Lower lobe of right lung (tissue), 2 donors: ENCODE measurements around the gene TTC31. TPM values are rescaled to one million over a fixed set of nuclear protein-coding genes. Genes with fewer than 3 reads are reported as not detected.
"Not testable (repeated sequence)": the region's sequence is repeated elsewhere in the genome, so short reads cannot be mapped to it uniquely, and the experiment has no call there.

ENCODE experiments used
- ATAC-seq, 2 donors: fragments of 200-7000 bp; cut with Tn5 transposase; one replicate each; pipeline ENCODE4 v1.9.1; 2020 to 2022; ENCODE audit warnings: mild to moderate bottlenecking in 2 of 2, moderate library complexity in 2 of 2
- DNase-seq: peaks from one replicate; pipeline ENCODE4 v3.0.0-alpha.2; 2020
- H3K27ac ChIP-seq: fragments of 200-600 bp; one replicate; pipeline ENCODE4 v1.8.0; 2022
- H3K27me3 ChIP-seq: fragments of 200-600 bp; one replicate; pipeline ENCODE4 v1.8.0; 2022; ENCODE audit warnings: low read depth
- H3K36me3 ChIP-seq: fragments of 200-600 bp; one replicate; pipeline ENCODE4 v1.8.0; 2022; ENCODE audit warnings: mild to moderate bottlenecking
- H3K4me1 ChIP-seq: fragments of 200-600 bp; one replicate; pipeline ENCODE4 v1.8.0; 2022
- H3K4me3 ChIP-seq: fragments of 200-600 bp; one replicate; pipeline ENCODE4 v1.8.0; 2022; ENCODE audit warnings: mild to moderate bottlenecking
- H3K9me3 ChIP-seq: fragments of 200-600 bp; one replicate; pipeline ENCODE4 v1.8.0; 2022
- intact Hi-C: fragments of 100-400 bp; cut with DNase I; formaldehyde crosslinking; loops from one replicate; pipeline ENCODE4 v1.11.0; 2022
- total RNA-seq: library from RNA; stranded (reverse); fragmentation: NEBNext Ultra II Directional; extraction: Animal tissue kit (Norgen Biotek cat#: 25700); gene quantifications from one replicate; pipeline ENCODE4 v1.2.1, GENCODE V29; 2021
- TF ChIP-seq, protein P1 (sequence below): fragments of 200-600 bp; IDR thresholded peaks from one replicate; pipeline ENCODE4 v1.8.0; 2022; ENCODE audit warnings: antibody characterized with exemption, mild to moderate bottlenecking
- donor health status: DM: no; HTN: yes; CAD: no; lungs with severe emphysema.

Gene TTC31
- total RNA-seq, 1 donor from 2014 or later: 23.0 TPM

DNA sequence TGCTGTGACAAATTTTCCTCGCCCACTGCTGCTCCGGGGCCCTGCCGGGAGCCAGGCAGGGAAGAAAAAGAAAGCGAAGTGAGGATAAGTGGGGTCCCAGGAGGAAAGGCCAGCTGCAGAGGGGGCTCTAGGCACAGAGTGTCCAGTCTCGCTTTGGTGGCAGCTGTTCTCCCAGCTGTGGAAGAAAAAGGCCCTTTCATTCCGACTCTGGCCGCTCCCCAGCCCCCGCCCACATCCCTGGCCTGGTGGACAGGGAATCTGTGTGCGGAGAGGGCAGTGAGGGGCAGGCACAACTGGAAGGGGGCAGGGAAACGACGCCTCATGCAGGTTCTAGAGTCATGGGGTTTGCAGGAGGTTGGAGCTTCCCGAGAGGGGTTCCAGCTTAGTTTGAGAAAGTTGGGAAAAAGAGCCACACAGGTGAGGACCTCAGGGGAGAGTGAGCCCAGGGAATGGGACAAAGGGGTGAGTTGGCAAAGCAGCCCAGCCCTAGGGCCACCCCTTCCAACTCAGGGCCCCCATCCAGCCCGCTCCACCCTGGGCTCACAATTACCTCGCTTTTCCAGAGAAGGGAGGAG is 43.0 kb upstream of the TTC31 start:
- Histone ChIP-seq H3K4me3 (peak overlapping the region; percentile 64), H3K9me3 (no peaks in the 10 kb centered on the region), H3K4me1 (peaks cover 54% of the 10 kb centered on the region), H3K27me3 (peaks cover 17% of the 10 kb centered on the region), H3K27ac (peak overlapping the region; percentile 91), H3K36me3 (no peaks in the 10 kb centered on the region)
- TF ChIP-seq, protein P1, sequence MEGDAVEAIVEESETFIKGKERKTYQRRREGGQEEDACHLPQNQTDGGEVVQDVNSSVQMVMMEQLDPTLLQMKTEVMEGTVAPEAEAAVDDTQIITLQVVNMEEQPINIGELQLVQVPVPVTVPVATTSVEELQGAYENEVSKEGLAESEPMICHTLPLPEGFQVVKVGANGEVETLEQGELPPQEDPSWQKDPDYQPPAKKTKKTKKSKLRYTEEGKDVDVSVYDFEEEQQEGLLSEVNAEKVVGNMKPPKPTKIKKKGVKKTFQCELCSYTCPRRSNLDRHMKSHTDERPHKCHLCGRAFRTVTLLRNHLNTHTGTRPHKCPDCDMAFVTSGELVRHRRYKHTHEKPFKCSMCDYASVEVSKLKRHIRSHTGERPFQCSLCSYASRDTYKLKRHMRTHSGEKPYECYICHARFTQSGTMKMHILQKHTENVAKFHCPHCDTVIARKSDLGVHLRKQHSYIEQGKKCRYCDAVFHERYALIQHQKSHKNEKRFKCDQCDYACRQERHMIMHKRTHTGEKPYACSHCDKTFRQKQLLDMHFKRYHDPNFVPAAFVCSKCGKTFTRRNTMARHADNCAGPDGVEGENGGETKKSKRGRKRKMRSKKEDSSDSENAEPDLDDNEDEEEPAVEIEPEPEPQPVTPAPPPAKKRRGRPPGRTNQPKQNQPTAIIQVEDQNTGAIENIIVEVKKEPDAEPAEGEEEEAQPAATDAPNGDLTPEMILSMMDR: no peak
- intact Hi-C loops: no loop called here
- peak in 1 of 2 donors; percentile 7 for ATAC-seq
- no peak for DNase-seq

DNA sequence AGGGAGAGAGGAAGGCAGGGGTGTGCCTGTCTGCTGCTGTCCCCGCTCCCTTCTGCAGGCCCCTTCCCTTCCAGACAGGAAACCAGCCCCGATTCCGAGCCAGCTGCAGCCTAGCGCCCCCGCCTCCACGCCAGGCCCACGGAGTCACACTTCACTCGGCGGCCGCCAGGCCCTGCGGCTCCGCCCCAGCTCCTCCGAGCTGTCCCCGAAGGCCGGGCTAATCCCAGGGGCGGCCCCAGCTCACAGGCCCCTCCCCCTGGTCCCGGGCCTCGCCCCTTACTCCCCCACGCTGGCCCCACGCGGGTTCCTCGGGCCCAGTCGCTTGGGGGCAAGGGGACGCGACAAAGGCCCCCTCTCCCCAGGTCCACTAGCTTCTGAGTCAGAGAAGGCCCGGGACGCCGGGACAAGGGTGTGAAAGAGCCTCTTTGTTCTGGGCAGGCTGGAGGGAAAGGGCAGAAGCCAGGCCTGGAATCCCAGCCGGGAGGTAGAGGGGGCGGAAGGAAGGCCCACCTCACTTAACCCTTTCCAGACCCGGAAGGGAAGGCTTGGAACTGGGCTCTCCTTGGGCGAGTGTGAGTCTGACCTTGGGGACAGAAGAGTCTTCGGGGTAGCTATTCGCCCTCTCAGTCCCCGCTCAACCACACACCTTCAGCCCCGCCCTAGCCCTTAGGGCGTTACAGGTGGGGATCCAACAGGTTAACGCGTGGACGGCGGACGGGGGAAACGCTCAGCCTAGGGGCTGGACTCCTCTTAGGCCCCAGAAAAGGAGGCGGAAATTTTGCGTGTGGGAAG is 42.3 kb upstream of the TTC31 start:
- Histone ChIP-seq H3K4me1 (peaks cover 54% of the 10 kb centered on the region), H3K27ac (peak overlapping the region; percentile 91), H3K4me3 (peak overlapping the region; percentile 64), H3K27me3 (peaks cover 17% of the 10 kb centered on the region), H3K36me3 (no peaks in the 10 kb centered on the region), H3K9me3 (no peaks in the 10 kb centered on the region)
- DNase-seq: peak; percentile 87
- ATAC-seq: peak; percentile 93 to 94
- intact Hi-C loops: no loop called here
- TF ChIP-seq, protein P1: peak; percentile 28

DNA sequence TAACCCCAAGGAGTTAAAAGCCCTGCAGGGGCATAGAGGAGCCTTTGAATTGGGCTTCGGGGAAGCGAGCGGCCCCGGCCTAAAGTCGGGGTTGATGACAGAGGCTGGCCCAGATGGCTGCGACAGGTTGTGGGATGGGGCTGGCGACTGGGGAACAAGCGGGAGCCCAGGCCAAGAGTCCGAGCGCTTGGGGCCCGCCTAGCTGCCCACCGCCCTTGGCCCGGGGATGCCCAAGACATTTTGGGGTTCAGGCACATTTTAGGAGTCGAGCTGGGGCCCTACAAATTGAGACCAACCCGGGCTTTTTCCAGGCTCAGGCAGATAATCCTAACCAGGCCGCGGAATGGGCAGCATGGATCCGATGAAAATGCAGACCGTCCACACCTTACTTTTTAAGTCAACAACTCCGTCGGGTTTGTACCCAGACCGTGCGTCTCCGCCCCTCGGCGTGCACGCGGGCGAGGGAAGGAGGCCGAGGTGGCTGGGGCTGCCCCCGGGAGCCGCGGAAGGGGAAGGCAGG is 41.7 kb upstream of the TTC31 start:
- no peaks in the 10 kb centered on the region for H3K36me3 ChIP-seq
- peaks cover 54% of the 10 kb centered on the region for H3K4me1 ChIP-seq
- TF ChIP-seq, protein P1: no peak
- ATAC-seq (peak; percentile 47 to 60), DNase-seq (no peak)
- H3K9me3 ChIP-seq: no peaks in the 10 kb centered on the region
- peak overlapping the region; percentile 64 for H3K4me3 ChIP-seq
- intact Hi-C loops: no loop called here
- peaks cover 17% of the 10 kb centered on the region for H3K27me3 ChIP-seq
- peak overlapping the region; percentile 91 for H3K27ac ChIP-seq

DNA sequence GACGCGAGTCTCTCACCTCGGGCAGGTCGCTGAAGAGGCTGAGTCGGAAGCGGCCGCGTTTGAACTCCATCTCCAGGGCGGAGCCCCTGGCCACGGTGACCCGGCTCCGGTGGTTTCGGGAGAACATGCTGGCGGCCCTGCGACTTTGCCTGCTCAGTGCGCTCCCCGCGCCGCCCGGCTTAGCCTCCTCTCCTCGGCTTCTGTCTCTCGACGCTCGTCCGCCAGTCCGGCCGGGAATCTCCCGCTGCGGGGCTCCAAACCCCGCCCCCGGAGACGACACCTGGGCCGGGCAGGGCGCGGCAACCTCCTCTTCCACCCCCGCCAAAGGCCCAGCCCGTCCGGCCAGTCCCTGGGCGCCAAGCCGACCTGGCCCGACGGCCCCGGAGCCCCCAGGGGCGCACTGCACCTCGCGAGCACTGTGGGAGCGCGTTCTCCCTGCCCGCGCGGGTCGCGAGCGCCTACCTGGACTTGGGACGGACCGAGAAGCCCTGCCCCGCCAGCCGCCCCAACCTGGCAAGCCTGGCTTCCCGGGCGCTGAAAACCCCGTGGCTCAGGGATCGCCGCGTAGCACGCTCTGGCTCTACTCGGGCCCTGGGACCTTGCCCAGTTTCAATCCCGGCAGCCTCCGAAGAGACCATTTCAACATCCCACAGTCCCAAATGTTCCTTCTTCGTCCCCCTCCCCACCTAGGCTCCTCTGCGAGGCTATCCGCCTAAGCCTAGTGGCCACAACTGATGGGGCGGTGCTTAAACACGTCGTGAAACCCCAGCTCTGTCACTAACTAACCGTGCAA is 41.0 kb upstream of the TTC31 start, which contains the start of gene RTKN:
TSS of gene RTKN (minus strand) at position 248 of the 793 bp plus-strand sequence. CDS start at position 127, 121 bp downstream.
- H3K4me3 ChIP-seq: peak within 1 kb of the TSS; percentile 64
- ATAC-seq (peak; percentile 85 to 87), DNase-seq (peak; percentile 79)
- intact Hi-C loops: no loop called here
- H3K27me3 ChIP-seq: peaks cover 17% of the 10 kb centered on the region
- H3K9me3 ChIP-seq: no peaks in the 10 kb centered on the region
- peaks cover 54% of the 10 kb centered on the region for H3K4me1 ChIP-seq
- no peaks in the 10 kb centered on the region for H3K36me3 ChIP-seq
- TF ChIP-seq, protein P1: no peak
- peak within 1 kb of the TSS; percentile 91 for H3K27ac ChIP-seq

DNA sequence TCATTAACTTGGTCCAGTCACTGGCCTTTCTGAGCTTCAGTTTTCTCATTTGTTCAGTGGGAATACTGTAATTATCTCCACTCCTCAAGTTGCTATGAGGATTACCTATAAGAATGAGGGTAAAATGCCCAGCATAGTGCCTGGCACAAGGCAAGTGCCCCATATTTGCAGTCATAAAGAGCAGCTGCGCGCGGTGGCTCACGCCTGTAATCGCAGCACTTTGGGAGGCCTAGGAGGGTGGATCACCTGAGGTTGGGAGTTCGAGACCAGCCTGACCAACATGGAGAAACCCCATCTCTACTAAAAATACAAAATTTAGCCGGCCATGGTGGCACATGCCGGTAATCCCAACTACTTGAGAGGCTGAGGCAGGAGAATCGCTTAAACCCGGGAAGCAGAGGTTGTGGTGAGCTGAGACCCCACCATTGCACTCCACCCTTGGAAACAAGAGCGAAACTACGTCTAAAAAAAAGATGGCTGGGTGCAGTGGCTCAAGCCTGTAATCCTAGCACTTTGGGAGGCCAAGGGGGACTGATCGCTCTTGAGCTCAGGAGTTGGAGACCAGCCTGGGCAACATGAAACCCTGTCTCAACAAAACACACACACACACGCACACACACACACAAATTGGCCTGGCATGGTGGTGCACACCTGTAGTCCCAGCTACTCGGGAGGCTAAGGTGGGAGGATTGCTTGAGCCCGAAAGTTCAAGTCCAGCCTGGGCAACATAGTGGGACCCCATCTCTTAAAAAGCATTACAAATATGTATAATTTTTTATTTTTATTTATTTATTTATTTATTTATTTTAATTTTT is 40.2 kb upstream of the TTC31 start:
- Histone ChIP-seq H3K4me3 (peak overlapping the region; percentile 64), H3K27me3 (peaks cover 17% of the 10 kb centered on the region), H3K27ac (peak overlapping the region; percentile 91), H3K4me1 (peaks cover 50% of the 10 kb centered on the region)
- H3K36me3 ChIP-seq, intact Hi-C loops, H3K9me3 ChIP-seq, ATAC-seq, DNase-seq: not testable (repeated sequence)
